ENCODE data around the gene GPATCH4.
A peak's percentile ranks its signal among the peaks of the same experiment; 100 is the strongest.
"Not testable (repeated sequence)": the region's sequence is repeated elsewhere in the genome, so short reads cannot be mapped to it uniquely, and the experiment has no call there.

GPATCH4 gene

GRCh38 chr1:156574039-156574633, 27.1 kb downstream of the GPATCH4 start:
- ATAC-seq (no peak), DNase-seq (no peak)

- DNase-seq (no peak), ATAC-seq (no peak)
Observed at GRCh38 chr1:156572663-156573018, 28.6 kb downstream of the GPATCH4 start.

DNA sequence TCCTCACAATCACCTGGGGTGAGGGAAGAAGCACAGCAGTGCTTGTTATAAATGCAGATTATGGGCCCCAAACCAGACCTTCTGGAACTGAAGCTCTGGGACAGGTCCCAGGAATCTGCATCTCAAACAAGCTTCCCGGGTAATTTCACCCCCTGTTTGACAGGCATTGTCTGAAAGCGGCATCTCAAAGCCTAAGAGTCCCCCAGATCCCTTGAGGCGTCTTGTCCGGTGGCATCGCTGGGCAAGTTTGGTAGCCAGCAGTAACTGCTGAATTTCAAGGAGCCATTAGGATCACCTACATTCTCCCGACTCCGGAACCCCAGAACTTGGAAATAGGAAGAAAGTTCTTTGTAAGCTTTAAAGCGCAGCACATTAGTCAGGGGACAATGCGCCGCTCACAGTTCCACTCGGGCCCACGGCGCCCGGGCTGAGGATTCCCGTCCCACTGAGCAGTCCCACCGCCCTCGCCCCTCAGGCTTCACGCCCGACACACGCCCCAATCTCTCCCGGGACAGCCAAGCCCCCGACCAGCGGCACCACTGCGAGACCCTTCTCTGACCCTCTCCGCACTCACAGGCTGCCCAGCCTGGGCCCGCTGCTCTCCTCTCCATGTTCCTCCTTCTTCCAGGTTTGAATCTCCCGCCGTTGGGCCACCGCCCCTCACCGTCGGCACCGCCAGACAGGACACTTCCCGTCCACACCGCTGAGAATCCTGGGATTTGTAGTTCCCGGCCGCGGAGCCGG, 29.2 kb downstream of the GPATCH4 start, which contains the start of gene IQGAP3:
Gene IQGAP3, minus strand, starts transcription at position 647 of the 744 bp plus-strand sequence. Its CDS starts 36 bp downstream, at position 611.
- ATAC-seq (peak; percentile 94), DNase-seq (peak; percentile 80)

GRCh38 chr1:156571261-156571852, 29.9 kb downstream of the GPATCH4 start:
- DNase-seq, result no peak
- ATAC-seq, result peak; percentile 67

GRCh38 chr1:156566436-156566835, 34.8 kb downstream of the GPATCH4 start:
- no peak for ATAC-seq
- DNase-seq, result no peak

DNA sequence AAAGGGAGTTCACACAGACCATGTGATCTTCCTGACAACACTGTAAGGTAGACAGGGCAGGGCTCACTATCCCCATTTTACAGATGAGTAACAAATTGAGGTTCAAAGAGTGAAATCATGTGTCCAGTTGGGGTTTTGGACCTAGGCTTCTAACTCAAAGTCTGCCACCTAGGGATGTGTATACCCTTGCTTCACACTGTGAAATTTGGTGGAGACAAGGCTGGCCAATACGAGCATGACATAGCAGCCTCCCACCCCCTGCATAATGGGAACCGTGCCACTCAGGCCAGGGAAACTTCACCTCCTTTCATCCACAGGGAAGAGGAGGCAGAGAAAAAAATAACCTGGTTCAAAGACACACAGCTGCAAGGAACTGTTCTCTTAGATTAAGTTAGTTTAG, 35.8 kb downstream of the GPATCH4 start:
- ATAC-seq (no peak), DNase-seq (no peak)

DNA sequence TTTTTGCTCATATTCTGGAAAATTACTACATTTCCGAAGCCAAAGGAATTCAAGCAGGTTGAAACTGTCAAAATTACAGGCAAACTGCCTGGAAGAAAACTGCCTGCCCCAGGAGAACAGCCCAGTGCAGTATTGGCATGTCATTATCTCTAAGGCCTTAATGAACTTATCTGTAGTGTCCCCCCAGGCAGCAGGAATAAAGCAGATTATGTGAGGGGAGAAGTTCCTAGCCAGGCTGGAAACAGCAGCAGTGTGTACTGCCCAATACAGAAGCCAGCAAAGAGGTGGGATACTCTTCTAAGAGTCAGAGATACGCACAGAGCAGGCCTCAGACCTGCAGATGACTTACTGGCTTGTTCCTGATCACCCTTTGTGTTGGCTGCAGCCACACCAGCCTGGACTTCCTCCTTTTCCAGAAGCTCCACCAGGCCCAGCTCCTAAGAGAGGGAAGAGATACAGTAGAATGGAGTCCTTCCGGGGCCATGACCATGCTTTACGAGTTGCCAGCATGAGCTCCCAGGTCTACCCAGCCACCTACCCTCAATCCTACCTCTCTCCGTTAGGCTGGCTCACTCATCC, 40.6 kb downstream of the GPATCH4 start:
- ATAC-seq (no peak), DNase-seq (no peak)

- DNase-seq (no peak), ATAC-seq (no peak)
Observed at GRCh38 chr1:156559797-156560385, 41.4 kb downstream of the GPATCH4 start.

DNA sequence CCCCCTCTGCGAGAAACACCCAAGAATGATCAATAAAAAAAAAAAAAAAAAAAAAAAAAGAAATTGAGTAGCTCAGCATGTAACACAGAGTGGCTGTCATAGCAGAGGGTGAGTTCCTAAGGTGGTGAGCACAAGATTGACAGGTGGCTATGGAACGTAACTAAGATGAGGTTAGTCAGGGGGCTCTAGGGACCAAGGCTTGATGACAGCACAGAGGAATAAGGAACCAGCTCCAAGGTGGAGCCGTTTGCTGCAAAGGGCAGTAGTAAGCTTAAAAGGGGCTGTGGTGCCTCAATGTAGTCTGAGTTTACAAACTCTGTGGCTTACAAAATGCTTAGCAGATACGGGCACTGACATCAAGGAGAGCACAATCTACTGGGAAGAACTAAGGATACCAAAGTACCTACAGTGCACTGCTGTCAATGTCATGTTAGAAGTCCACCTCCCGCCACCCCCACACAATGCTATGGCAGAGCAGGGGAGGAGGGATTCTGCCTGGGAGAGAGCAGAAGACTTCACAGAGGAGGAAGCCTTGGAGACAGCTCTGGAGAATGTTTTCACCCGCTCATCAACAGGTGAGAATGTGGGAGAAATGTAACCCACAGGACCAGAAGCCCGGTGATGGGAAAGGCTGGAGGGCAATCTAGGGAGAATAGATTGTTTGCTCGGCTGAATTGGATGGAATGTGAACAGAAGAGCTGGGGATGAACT, 42.0 kb downstream of the GPATCH4 start:
- ATAC-seq, result no peak

GRCh38 chr1:156556354-156556753, 44.9 kb downstream of the GPATCH4 start:
- DNase-seq (no peak), ATAC-seq (no peak)

More for the DNA sequence above, 42.0 kb downstream of the GPATCH4 start:
- no peak for DNase-seq

DNA sequence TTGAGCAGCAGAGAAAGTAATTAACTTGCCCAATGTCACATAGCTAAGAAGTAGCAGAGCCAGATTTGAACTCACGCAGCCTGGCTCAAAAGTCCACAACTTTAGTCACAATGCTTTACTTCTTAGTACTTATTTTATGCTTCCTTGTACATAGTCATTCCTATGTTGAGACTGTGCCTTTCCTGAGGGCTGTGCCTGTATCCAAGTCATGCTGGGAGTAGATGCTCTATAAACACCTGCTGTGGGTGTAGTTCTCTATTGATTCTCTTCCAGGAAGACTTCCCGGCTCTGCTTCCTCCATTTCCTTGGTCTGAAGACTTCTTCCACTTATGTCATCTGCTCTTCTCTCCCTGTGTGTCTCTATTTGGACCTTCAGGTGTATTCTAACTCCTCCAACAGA, 45.6 kb downstream of the GPATCH4 start:
- no peak for DNase-seq

DNA sequence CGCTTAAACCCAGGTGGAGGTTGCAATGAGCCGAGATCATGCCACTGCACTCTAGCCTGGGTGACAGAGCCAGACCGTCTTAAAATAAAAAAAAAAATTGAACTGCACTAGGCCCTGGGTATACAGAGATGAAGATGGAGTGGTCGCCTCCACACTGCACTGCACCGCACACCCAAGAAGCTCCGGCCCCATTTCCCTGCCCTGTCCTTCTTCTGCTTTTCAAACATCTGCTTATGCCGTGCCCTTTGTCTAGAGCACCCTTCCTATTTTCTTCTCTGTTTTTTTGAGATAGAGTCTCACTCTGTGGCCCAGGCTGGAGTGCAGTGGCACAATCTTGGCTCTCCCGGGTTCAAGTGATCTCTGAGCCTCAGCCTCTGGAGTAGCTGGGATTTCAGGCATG, 46.3 kb downstream of the GPATCH4 start:
- ATAC-seq (no peak), DNase-seq (no peak)

More for the DNA sequence above, 45.6 kb downstream of the GPATCH4 start:
- no peak for ATAC-seq

GRCh38 chr1:156553860-156554485, 47.3 kb downstream of the GPATCH4 start:
- DNase-seq, result no peak
- no peak for ATAC-seq

DNA sequence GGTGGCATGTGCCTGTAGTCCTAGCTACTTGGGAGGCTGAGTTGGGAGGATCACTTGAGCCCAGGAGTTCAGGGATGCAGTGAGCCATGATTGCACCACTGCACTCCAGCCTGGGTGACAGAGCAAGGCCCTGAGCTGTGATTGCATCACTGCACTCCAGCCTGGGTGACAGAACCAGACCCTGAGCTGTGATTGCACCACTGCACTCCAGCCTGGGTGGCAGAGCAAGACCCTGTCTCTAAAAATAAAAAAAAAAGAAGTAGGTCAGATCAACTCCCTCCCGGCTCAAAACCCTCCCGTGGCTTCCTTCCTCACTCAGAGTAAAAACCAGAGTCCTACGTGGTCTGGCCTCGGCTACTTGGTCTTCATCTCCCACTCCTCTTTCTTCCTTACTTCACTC, 48.3 kb downstream of the GPATCH4 start:
- ATAC-seq, DNase-seq: not testable (repeated sequence)

DNA sequence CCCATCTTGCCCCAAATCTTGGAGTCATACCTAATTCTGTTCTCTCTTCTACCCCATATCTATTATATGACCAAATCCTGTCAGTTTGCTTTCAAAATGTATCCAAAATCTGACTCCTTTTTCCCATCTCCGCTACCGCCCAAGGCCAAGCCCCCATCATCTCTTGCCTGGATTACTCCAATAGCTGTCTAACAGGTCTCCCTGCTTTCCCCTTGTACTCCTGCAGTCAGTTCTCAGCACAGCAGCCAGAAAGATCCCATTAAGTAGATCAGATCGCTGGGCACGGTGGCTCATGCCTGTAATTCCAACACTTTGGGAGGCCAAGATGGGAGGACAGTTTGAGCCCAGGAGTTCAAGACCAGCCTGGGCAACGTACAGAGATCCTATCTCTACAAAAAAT, 48.8 kb downstream of the GPATCH4 start:
- no peak for DNase-seq
- ATAC-seq, result no peak

- ATAC-seq (peak; percentile 34), DNase-seq (no peak)
Observed at GRCh38 chr1:156551869-156552268, 49.4 kb downstream of the GPATCH4 start.

DNA sequence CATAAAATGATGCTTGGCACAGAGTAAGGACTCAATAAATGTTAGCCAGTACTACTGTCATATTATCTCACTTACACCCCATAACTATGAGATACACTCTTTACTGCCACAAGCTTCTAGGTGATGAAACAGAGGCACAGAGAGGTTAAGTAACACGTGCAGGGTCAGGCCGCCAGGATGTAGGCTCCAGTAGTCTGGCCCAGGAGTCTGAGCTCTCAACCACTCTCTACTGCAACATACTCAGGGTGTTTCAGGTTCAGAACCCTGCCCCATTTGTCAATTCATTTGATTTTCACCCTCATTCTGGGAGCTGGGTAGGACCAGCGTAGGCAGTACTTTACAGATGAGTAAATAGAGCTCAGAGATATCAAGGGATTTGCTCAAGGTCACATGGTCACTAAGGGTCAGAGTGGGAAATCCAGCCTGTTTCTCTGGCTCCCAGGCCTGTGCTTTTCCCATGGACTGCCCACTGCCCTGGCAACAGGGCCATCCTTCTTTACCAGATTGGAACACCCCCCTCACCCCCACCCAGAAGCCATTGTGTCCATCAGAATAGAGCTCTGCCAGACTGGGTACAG, 50.1 kb downstream of the GPATCH4 start:
- no peak for ATAC-seq
- no peak for DNase-seq

DNA sequence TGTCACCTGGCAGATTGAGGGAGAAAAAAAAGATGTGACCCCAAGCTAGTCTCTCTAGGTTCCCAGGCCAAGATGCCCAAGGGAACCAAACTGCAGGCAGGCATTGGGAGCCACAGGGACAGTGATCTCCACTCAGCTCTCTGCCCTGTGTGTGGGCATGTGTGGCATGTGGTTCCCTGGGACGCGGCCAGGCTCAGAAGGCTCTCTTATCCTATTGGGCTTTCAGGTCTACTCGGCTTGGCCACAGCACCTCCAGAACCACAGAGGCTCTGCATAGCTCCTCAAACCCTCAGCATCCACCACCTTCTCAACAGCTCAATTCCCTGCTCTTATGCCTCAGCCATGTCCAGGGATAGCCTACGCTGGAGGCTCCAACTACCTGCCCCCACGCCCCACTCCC, 50.9 kb downstream of the GPATCH4 start:
- DNase-seq, result no peak

DNA sequence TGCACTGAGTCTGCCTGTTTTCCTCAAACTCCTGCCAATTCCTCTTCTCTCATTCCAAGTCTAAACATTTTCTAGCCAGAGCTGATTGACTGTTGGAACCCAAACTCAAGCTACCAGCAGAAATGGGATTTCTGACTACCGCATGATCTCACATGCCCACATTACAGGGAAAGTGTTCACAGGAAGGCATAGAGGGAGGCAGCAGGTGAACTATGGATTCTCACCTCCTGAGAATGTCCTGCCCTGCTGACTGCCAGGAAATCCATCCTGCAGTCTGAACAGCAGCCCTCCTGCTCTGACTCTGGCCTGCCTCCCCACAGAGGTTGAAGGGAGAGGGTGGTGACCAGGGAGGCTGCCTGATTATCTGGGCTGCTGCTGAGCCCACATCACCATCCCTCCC, 51.4 kb downstream of the GPATCH4 start:
- ATAC-seq (no peak), DNase-seq (no peak)

More for the DNA sequence above, 50.9 kb downstream of the GPATCH4 start:
- no peak for ATAC-seq

- no peak for ATAC-seq
Observed at GRCh38 chr1:156549390-156549789, 51.9 kb downstream of the GPATCH4 start.

GRCh38 chr1:156547982-156548381, 53.3 kb downstream of the GPATCH4 start:
- ATAC-seq, result no peak
- no peak for DNase-seq

More at GRCh38 chr1:156549390-156549789, 51.9 kb downstream of the GPATCH4 start:
- DNase-seq, result no peak

All from stimulated activated naive CD8-positive, alpha-beta T cell treated with anti-CD3 and anti-CD28 coated beads, Interleukin-15, Interleukin-2, amounts not matched to agents 100 U/mL and 50 U/mL, for 24 hours (primary cell).